OCI-LY1 (cell line): ENCODE measurements around the gene TGFBRAP1.
"Not testable (repeated sequence)": the region's sequence is repeated elsewhere in the genome, so short reads cannot be mapped to it uniquely, and the experiment has no call there.

Source experiments
- EZH2 ChIP-seq: fragments of 200-600 bp; sonication (generic), shearing (Covaris generic); IDR thresholded peaks from 2 replicates; pipeline ENCODE4 v1.8.0; 2017; ENCODE audit warnings: borderline replicate concordance, mixed run types, mild to moderate bottlenecking, antibody characterized with exemption, low read length, moderate library complexity, mixed read lengths
- TF ChIP-seq, protein P1 (sequence below): fragments of 200-600 bp; sonication (generic), shearing (Covaris generic); IDR thresholded peaks from 2 replicates; pipeline ENCODE4 v1.5.1; 2017; ENCODE audit warnings: mild to moderate bottlenecking, antibody characterized with exemption, low read length, moderate library complexity, mixed read lengths

DNA sequence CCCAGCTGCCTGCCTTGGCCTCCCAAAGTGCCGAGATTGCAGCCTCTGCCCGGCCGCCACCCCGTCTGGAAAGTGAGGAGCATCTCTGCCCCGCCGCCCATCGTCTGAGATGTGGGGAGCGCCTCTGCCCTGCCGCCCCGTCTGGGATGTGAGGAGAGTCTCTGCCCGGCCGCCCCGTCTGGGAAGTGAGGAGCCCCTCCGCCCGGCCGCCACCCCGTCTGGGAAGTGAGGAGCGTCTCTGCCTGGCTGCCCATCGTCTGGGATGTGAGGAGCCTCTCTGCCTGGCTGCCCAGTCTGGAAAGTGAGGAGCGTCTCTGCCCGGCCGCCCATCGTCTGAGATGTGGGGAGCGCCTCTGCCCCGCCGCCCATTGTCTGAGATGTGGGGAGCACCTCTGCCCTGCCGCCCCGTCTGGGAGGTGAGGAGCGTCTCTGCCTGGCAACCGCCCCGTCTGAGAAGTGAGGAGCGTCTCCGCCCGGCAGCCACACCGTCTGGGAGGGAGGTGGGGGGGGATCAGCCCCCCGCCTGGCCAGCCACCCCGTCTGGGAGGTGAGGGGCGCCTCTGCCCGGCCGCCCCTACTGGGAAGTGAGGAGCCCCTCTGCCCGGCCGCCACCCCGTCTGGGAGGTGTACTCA is 78.4 kb downstream of the TGFBRAP1 start:
- TF ChIP-seq, protein P1, sequence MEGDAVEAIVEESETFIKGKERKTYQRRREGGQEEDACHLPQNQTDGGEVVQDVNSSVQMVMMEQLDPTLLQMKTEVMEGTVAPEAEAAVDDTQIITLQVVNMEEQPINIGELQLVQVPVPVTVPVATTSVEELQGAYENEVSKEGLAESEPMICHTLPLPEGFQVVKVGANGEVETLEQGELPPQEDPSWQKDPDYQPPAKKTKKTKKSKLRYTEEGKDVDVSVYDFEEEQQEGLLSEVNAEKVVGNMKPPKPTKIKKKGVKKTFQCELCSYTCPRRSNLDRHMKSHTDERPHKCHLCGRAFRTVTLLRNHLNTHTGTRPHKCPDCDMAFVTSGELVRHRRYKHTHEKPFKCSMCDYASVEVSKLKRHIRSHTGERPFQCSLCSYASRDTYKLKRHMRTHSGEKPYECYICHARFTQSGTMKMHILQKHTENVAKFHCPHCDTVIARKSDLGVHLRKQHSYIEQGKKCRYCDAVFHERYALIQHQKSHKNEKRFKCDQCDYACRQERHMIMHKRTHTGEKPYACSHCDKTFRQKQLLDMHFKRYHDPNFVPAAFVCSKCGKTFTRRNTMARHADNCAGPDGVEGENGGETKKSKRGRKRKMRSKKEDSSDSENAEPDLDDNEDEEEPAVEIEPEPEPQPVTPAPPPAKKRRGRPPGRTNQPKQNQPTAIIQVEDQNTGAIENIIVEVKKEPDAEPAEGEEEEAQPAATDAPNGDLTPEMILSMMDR, result not testable (repeated sequence)
- TF ChIP-seq EZH2, result not testable (repeated sequence)
